Endothelial cell of umbilical vein (primary cell): ENCODE measurements around the gene MAN1A1. TPM values are rescaled to one million over a fixed set of nuclear protein-coding genes. Genes with fewer than 3 reads are reported as not detected.

ENCODE experiments used
- BruUV-seq: library from RNA; stranded (reverse); fragments of 400-500 nt; replicated peaks from 2 replicates; lab custom pipeline; 2021; lab: Mats Ljungman, UMichigan
- CTCF ChIA-PET: fragments of 300-600, 350-600 bp; sonication (Branson Sonifier 250); formaldehyde crosslinking; loops from one replicate; lab custom pipeline; 2021; ENCODE audit warnings: antibody characterized with exemption, inconsistent platforms; lab: Charles Lee
- POLR2A ChIA-PET: fragments of 300-600, 350-600 bp; sonication (Branson Sonifier 250); formaldehyde crosslinking; loops from one replicate; lab custom pipeline; 2021; ENCODE audit warnings: antibody characterized with exemption, inconsistent platforms; lab: Charles Lee
- DNase-seq: peaks from one replicate; pipeline ENCODE4 v3.0.0-alpha.2; 2011; ENCODE audit warnings: low read depth, low spot score
- FAIRE-seq: peaks from 2 replicates; lab custom pipeline; 2011; peaks lifted over from hg19 to GRCh38; lab: Jason Lieb, UNC
- H2AFZ ChIP-seq: 2 replicates; pipeline ENCODE4 v1.6.0; 2012; ENCODE audit warnings: low read depth, low read length, control low read depth, inconsistent platforms
- H3K27ac ChIP-seq: 2 replicates; pipeline ENCODE4 v1.5.1; 2011; ENCODE audit warnings: low read depth, mild to moderate bottlenecking, control low read depth, low read length, moderate library complexity; ENCODE audit not compliant: insufficient read depth
- H3K27me3 ChIP-seq, 2 experiments: 2 replicates each; pipeline versions ENCODE4 v1.6.0 to v1.6.1; 2011; ENCODE audit warnings: low read length in 2 of 2, mixed read lengths in 1 of 2; ENCODE audit not compliant: control insufficient read depth in 2 of 2, insufficient read depth in 2 of 2
- H3K36me3 ChIP-seq, 2 experiments: 2 replicates in 1 of 2; 3 replicates in 1 of 2; pipeline ENCODE4 v1.5.1; 2011; ENCODE audit warnings: low read length in 2 of 2, mild to moderate bottlenecking in 1 of 2, moderate library complexity in 1 of 2; ENCODE audit not compliant: control insufficient read depth in 2 of 2, insufficient read depth in 2 of 2; ENCODE audit errors: extremely low read depth in 1 of 2
- H3K4me1 ChIP-seq: 3 replicates; pipeline ENCODE4 v1.5.1; 2011; ENCODE audit warnings: mild to moderate bottlenecking, low read length; ENCODE audit not compliant: control insufficient read depth, insufficient read depth; ENCODE audit errors: extremely low read depth
- H3K4me2 ChIP-seq: 2 replicates; pipeline ENCODE4 v1.6.1; 2011; ENCODE audit warnings: low read length, control low read depth, mixed read lengths; ENCODE audit not compliant: insufficient read depth
- H3K4me3 ChIP-seq, 3 experiments: fragments of 200-600 bp in 1 of 3; sonication (generic), shearing (Covaris generic) in 1 of 3; replicated peaks in 1 of 3; 2 replicates each; pipeline ENCODE4 v1.5.1; 2011 to 2016; ENCODE audit warnings: control low read depth in 3 of 3, low read length in 3 of 3, mild to moderate bottlenecking in 2 of 3, inconsistent platforms in 1 of 3, low read depth in 1 of 3, moderate library complexity in 1 of 3; ENCODE audit not compliant: insufficient read depth in 1 of 3
- H3K79me2 ChIP-seq: 2 replicates; pipeline ENCODE4 v1.6.0; 2012; ENCODE audit warnings: low read length, inconsistent platforms; ENCODE audit not compliant: control insufficient read depth, insufficient read depth
- H3K9ac ChIP-seq: replicated peaks from 2 replicates; pipeline ENCODE3; 2011; ENCODE audit warnings: low read length, control low read depth; ENCODE audit not compliant: insufficient read depth; ENCODE audit errors: extremely low read depth
- H3K9me1 ChIP-seq: replicated peaks from 3 replicates; pipeline ENCODE4 v1.6.0; 2011; ENCODE audit warnings: mild to moderate bottlenecking, low read length; ENCODE audit not compliant: control insufficient read depth, insufficient read depth; ENCODE audit errors: extremely low read depth
- H3K9me3 ChIP-seq: replicated peaks from 2 replicates; pipeline ENCODE4 v1.5.1; 2012; ENCODE audit warnings: low read length, inconsistent platforms; ENCODE audit not compliant: control insufficient read depth, insufficient read depth
- H4K20me1 ChIP-seq: replicated peaks from 2 replicates; pipeline ENCODE3; 2011; ENCODE audit warnings: mild to moderate bottlenecking, low read length; ENCODE audit not compliant: control insufficient read depth, insufficient read depth; ENCODE audit errors: extremely low read depth
- EZH2 ChIP-seq: IDR thresholded peaks from 2 replicates; pipeline ENCODE4 v1.6.1; 2012; ENCODE audit warnings: borderline replicate concordance, low read depth, mild to moderate bottlenecking, moderate library complexity, low read length, inconsistent platforms; ENCODE audit not compliant: severe bottlenecking
- FOS ChIP-seq: IDR thresholded peaks from 2 replicates; pipeline ENCODE4 v1.6.1; 2011; ENCODE audit warnings: mild to moderate bottlenecking, low read length, moderate library complexity, borderline replicate concordance; ENCODE audit not compliant: insufficient read depth
- GATA2 ChIP-seq: IDR thresholded peaks from 2 replicates; pipeline ENCODE4 v1.7.0; 2011; ENCODE audit warnings: low read depth, mild to moderate bottlenecking, moderate library complexity, mixed read lengths, low read length; ENCODE audit not compliant: insufficient read length, insufficient read depth
- JUN ChIP-seq: IDR thresholded peaks from 2 replicates; pipeline ENCODE4 v1.6.1; 2011; ENCODE audit warnings: borderline replicate concordance, low read depth; ENCODE audit not compliant: insufficient read length, insufficient read depth
- MAX ChIP-seq: IDR thresholded peaks from 2 replicates; pipeline ENCODE4 v1.6.1; 2011; ENCODE audit not compliant: insufficient read depth, insufficient read length
- MYC ChIP-seq: IDR thresholded peaks from one replicate; pipeline ENCODE4 v1.6.1; 2011; ENCODE audit warnings: mild to moderate bottlenecking, low read depth, low read length
- POLR2A ChIP-seq: IDR thresholded peaks from 2 replicates; pipeline ENCODE4 v1.6.1; 2012; ENCODE audit warnings: low read depth, mild to moderate bottlenecking, control low read depth, low read length
- POLR2AphosphoS5 ChIP-seq: IDR thresholded peaks from 2 replicates; pipeline ENCODE4 v1.6.1; 2012; ENCODE audit warnings: low read depth, mild to moderate bottlenecking, control low read depth, low read length, moderate library complexity; ENCODE audit not compliant: insufficient read depth
- dilution Hi-C: fragments of 300-500 bp; cut with MboI; formaldehyde crosslinking; loops from one replicate; pipeline ENCODE4 v1.15.0; 2019; ENCODE audit warnings: low sequenced_read_pairs; ENCODE audit not compliant: extremely low pct_ligation_motif_present
- intact Hi-C: fragments of 100-400 bp; cut with micrococcal nuclease; formaldehyde crosslinking; loops from one replicate; pipeline ENCODE4 v1.10.0; 2022
- polyA plus RNA-seq, 4 experiments: library from polyadenylated mRNA; depleted of rRNA in 3 of 4; stranded (reverse) in 3 of 4; unstranded in 1 of 4; fragments of >200 nt; gene quantifications; 2 replicates each; pipeline versions ENCODE4 v1.2.1 to v1.2.3, GENCODE V29; 2011 to 2012; ENCODE audit warnings: missing spikeins in 1 of 4
- total RNA-seq: library from RNA; stranded (reverse); gene quantifications from 2 replicates; pipeline ENCODE4 v1.2.3, GENCODE V29; 2021

The MAN1A1 gene
- total and polyA plus RNA-seq, 2 donors (not counting 3 experiments of a cell fraction or from before 2014, with no cell fraction given) = 3.3 to 12.9 TPM

DNA sequence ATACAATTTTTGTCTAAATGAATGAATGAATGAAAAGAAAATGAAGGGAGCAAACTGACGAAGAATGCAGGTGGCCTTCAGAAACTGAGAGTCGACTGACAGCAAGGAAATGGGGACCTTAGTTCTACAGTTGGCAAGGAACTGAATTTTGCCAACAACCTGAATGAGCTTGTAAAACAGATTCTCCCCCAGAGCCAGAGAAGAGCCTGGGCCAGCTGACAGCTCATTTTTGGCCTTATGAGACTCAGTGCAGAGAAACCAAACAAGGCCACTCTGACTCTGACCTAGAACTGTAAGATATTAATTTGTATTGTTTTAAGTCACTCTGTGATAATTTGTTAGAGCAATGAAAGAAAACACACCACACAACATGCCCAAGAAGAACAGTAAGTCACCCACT lies 21.8 kb downstream of the MAN1A1 start:
- H3K9me1 ChIP-seq = no peaks in the 10 kb centered on the region
- no peak overlapping the region for H3K4me3 ChIP-seq
- H2AFZ ChIP-seq = no peak overlapping the region
- dilution Hi-C loops (no loop called here), intact Hi-C loops (no loop called here)
- DNase-seq (no peak), FAIRE-seq (no peak)
- no peaks in the 10 kb centered on the region for H3K27me3 ChIP-seq
- no peaks in the 10 kb centered on the region for H3K36me3 ChIP-seq
- no peak overlapping the region for H3K9ac ChIP-seq
- no peak for TF ChIP-seq EZH2
- no peak for TF ChIP-seq POLR2A
- no peak for TF ChIP-seq MYC
- TF ChIP-seq MAX = no peak
- TF ChIP-seq GATA2 = no peak
- TF ChIP-seq POLR2AphosphoS5 = no peak
- no peak for TF ChIP-seq JUN
- TF ChIP-seq FOS = no peak
- H3K4me2 ChIP-seq = no peak overlapping the region
- CTCF ChIA-PET = interaction anchor here (1.1 kb wide), 1 partner anchor 16 kb away, joined by 3 read pairs; no protein-coding TSS in a partner anchor
- H3K9me3 ChIP-seq = no peaks in the 10 kb centered on the region
- no peaks in the 10 kb centered on the region for H4K20me1 ChIP-seq
- POLR2A ChIA-PET = interaction anchor here (0.6 kb wide), 1 partner anchor 115 kb away, joined by 3 read pairs; no protein-coding TSS in a partner anchor
- H3K27ac ChIP-seq = no peak overlapping the region
- no peaks in the 10 kb centered on the region for H3K4me1 ChIP-seq
- BruUV-seq = no TSS peak
- no peaks in the 10 kb centered on the region for H3K79me2 ChIP-seq
